GM21423 (cell line): Measurements from ENCODE around the gene MTIF3.

ENCODE experiments used
- ATAC-seq: cut with Tn5 transposase; IDR thresholded peaks from one replicate; pipeline ENCODE4 v1.9.1; 2021; ENCODE audit warnings: mild to moderate bottlenecking, moderate library complexity; ENCODE audit not compliant: unreplicated experiment

Gene MTIF3

GRCh38 chr13:27449936-27450828 is at the start of gene MTIF3:
TSS of gene MTIF3 (minus strand) at chr13:27450564. CDS start at chr13:27440448, 10,116 bp downstream.
- ATAC-seq = peak; percentile 78

GRCh38 chr13:27497563-27498230 is 47.3 kb upstream of the MTIF3 start:
- no peak for ATAC-seq

- no peak for ATAC-seq
These were observed 46.3 kb upstream of the MTIF3 start for GRCh38 chr13:27496536-27497273.

GRCh38 chr13:27496006-27496405 is 45.6 kb upstream of the MTIF3 start:
- ATAC-seq = no peak

GRCh38 chr13:27495551-27495950 is 45.2 kb upstream of the MTIF3 start:
- ATAC-seq = no peak

GRCh38 chr13:27493981-27494380 is 43.6 kb upstream of the MTIF3 start:
- no peak for ATAC-seq

GRCh38 chr13:27489456-27489855 is 39.1 kb upstream of the MTIF3 start:
- ATAC-seq = no peak

GRCh38 chr13:27487776-27488175 is 37.4 kb upstream of the MTIF3 start:
- ATAC-seq = no peak

GRCh38 chr13:27483421-27483820 is 33.1 kb upstream of the MTIF3 start:
- no peak for ATAC-seq

- ATAC-seq = peak; percentile 86
These were observed 32.6 kb upstream of the MTIF3 start for GRCh38 chr13:27482983-27483382.

GRCh38 chr13:27481766-27482165 is 31.4 kb upstream of the MTIF3 start:
- no peak for ATAC-seq

- ATAC-seq = peak; percentile 46
These were observed 26.8 kb upstream of the MTIF3 start for GRCh38 chr13:27476943-27477703.

GRCh38 chr13:27474751-27475268 is 24.4 kb upstream of the MTIF3 start:
- no peak for ATAC-seq

- no peak for ATAC-seq
These were observed 22.6 kb upstream of the MTIF3 start for GRCh38 chr13:27472941-27473340.

GRCh38 chr13:27472441-27472840 is 22.1 kb upstream of the MTIF3 start:
- no peak for ATAC-seq

GRCh38 chr13:27470075-27470820 is 19.9 kb upstream of the MTIF3 start:
- no peak for ATAC-seq

GRCh38 chr13:27466513-27466912 is 16.1 kb upstream of the MTIF3 start:
- ATAC-seq = no peak

GRCh38 chr13:27465611-27466010 is 15.2 kb upstream of the MTIF3 start:
- no peak for ATAC-seq

GRCh38 chr13:27463500-27463899 is 13.1 kb upstream of the MTIF3 start:
- ATAC-seq = no peak
